ENCODE data around the gene MYO1E. TPM values are rescaled to one million over a fixed set of nuclear protein-coding genes. Genes with fewer than 3 reads are reported as not detected.

MYO1E gene
- total and polyA plus RNA-seq, 2 of the 8 experiments (the other 6 are each of a cell fraction or from before 2014, with no cell fraction given): 19.6 to 142 TPM

GRCh38 chr15:59268852-59269407 lies 103.7 kb downstream of the MYO1E start:
- CTCF ChIA-PET (ENCODE audit: partially characterized antibody): interaction anchor here (1.0 to 2.1 kb wide), 2 partner anchors 16 to 223 kb away, joined by 3 to 9 read pairs; no protein-coding TSS in a partner anchor
- no peak for FAIRE-seq
- TF ChIP-seq YY1 (IDR thresholded peaks at IDR 0.05; ENCODE audit: low read depth, low read length) (no peak), TBP (IDR thresholded peaks at IDR 0.05; ENCODE audit: low read depth, low read length) (no peak), SUZ12 (IDR thresholded peaks at IDR 0.05; ENCODE audit: low read length) (no peak), EGR1 (IDR thresholded peaks at IDR 0.05; ENCODE audit: borderline replicate concordance, low read depth, low read length) (no peak), POLR2AphosphoS5 (IDR thresholded peaks at IDR 0.05; ENCODE audit: low read depth, low read length) (no peak), CBX8 (IDR thresholded peaks at IDR 0.05; ENCODE audit: borderline replicate concordance, low read depth, low read length) (no peak)

More at GRCh38 chr15:59268852-59269407, 103.7 kb downstream of the MYO1E start:
- no peak for DNase-seq (ENCODE audit: low read depth in 1 of 2, low spot score in 2 of 2)
- Histone ChIP-seq H2AK5ac (ENCODE audit: low read depth, low read length) (no peak overlapping the region), H2BK20ac (ENCODE audit: low read length) (no peak overlapping the region), H3K9ac (replicated peaks in 1 of 4; ENCODE audit: extremely low read depth in 1 of 4, low read depth in 3 of 4, low read length in 3 of 4) (no peak overlapping the region), H3K4me3 (ENCODE audit: extremely low read depth in 1 of 4, insufficient read depth in 2 of 4, low read depth in 3 of 4, low read length in 4 of 4) (no peak overlapping the region), H3K9me3 (ENCODE audit: insufficient read depth in 2 of 2, low read depth in 1 of 2, low read length in 1 of 2) (no peaks in the 10 kb centered on the region), H3K79me2 (ENCODE audit: control insufficient read depth in 1 of 2, insufficient read depth in 2 of 2, low read length in 2 of 2) (peaks cover 0 to under 1% of the 10 kb centered on the region in 2 experiments; a peak in 1 of 4 replicates), H4K8ac (ENCODE audit: extremely low read depth, insufficient read depth, low read length) (no peak overlapping the region; the same call in 1 of the 2 replicates), H2BK5ac (ENCODE audit: low read depth, low read length) (no peak overlapping the region), H4K20me1 (replicated peaks in 1 of 2; ENCODE audit: control insufficient read depth in 1 of 2, insufficient read depth in 2 of 2, low read length in 2 of 2) (no peaks in the 10 kb centered on the region), H3K18ac (ENCODE audit: extremely low read depth, low read length) (no peak overlapping the region), H2BK12ac (ENCODE audit: low read depth, low read length) (no peak overlapping the region), H3K4ac (replicated peaks; ENCODE audit: insufficient read length, low read depth, low read length) (no peak overlapping the region), H2BK15ac (ENCODE audit: low read length) (no peak overlapping the region), H4K5ac (ENCODE audit: insufficient read length, low read depth, low read length) (no peak overlapping the region), H3K56ac (replicated peaks; ENCODE audit: insufficient read length, low read depth, low read length) (no peak overlapping the region), H2BK120ac (replicated peaks; ENCODE audit: low read depth, low read length) (no peak overlapping the region), H3K27ac (ENCODE audit: low read depth, low read length) (no peak overlapping the region), H3K4me2 (ENCODE audit: insufficient read depth in 1 of 2, low read depth in 2 of 2, low read length in 2 of 2) (no peak overlapping the region), H3K27me3 (replicated peaks in 1 of 4; ENCODE audit: control insufficient read depth in 3 of 4, extremely low read depth in 1 of 4, insufficient read depth in 3 of 4, low read length in 3 of 4) (no peaks in the 10 kb centered on the region), H2AFZ (ENCODE audit: low read length) (no peak overlapping the region), H3K14ac (ENCODE audit: insufficient read length) (no peak overlapping the region), H4K91ac (replicated peaks; ENCODE audit: insufficient read length, low read length) (no peak overlapping the region), H3K23ac (ENCODE audit: insufficient read length) (no peak overlapping the region), H3K79me1 (ENCODE audit: low read depth, low read length) (no peaks in the 10 kb centered on the region), H3K36me3 (ENCODE audit: control insufficient read depth in 2 of 4, insufficient read depth in 4 of 4, low read length in 3 of 4) (peaks cover 0 to 5% (median 0%) of the 10 kb centered on the region in 4 experiments; a peak in 2 of 8 replicates), H3K23me2 (ENCODE audit: low read depth, low read length) (no peaks in the 10 kb centered on the region), H3K4me1 (replicated peaks in 1 of 4; ENCODE audit: control insufficient read depth in 3 of 4, insufficient read depth in 4 of 4, low read length in 3 of 4) (peaks cover 0 to 2% (median 0%) of the 10 kb centered on the region in 4 experiments; a peak in 3 of 7 replicates)
- POLR2A ChIA-PET (ENCODE audit: partially characterized antibody): interaction anchor here (1.2 kb wide), 1 partner anchor 27 kb away, joined by 4 read pairs; no protein-coding TSS in a partner anchor
- 91% methylated on average over 10 of the region's 10 CpGs; no CpG with 5 or more reads in 1 of the 2 experiments for WGBS, 2 experiments (ENCODE audit: extremely low coverage in 1 of 2, insufficient coverage in 1 of 2, insufficient read length in 1 of 2, insufficient replicate concordance in 2 of 2, low coverage in 1 of 2, low lambda C conversion rate in 2 of 2, missing lambda C conversion rate in 1 of 2)
